Gastroesophageal sphincter (tissue), 4 donors: Measurements from ENCODE around the gene ZXDB. TPM values are rescaled to one million over a fixed set of nuclear protein-coding genes. Genes with fewer than 3 reads are reported as not detected.
"Not testable (repeated sequence)": the region's sequence is repeated elsewhere in the genome, so short reads cannot be mapped to it uniquely, and the experiment has no call there.

Experiments
- ATAC-seq: fragments of 150-250 bp; one replicate; pipeline ENCODE4 v1.9.1; 2016; ENCODE audit warnings: mild to moderate bottlenecking, moderate library complexity
- H3K27ac ChIP-seq, 4 donors: fragments of 200-600 bp; sonication (generic) in 3 of 4; 1 replicate in 3 of 4; 2 replicates in 1 of 4; pipeline ENCODE4 v1.5.1; 2016 to 2019
- H3K27me3 ChIP-seq: fragments of 200-600 bp; sonication (generic); one replicate; pipeline ENCODE4 v1.5.1; 2019
- H3K36me3 ChIP-seq, 2 donors: fragments of 200-600 bp; sonication (generic); one replicate each; pipeline ENCODE4 v1.5.1; 2019; ENCODE audit warnings: control low read depth in 1 of 2
- H3K4me1 ChIP-seq, 3 donors: fragments of 200-600 bp; sonication (generic); 1 replicate in 2 of 3; 2 replicates in 1 of 3; pipeline ENCODE4 v1.5.1; 2016 to 2019; ENCODE audit warnings: control low read depth in 2 of 3
- H3K4me3 ChIP-seq, 2 donors: fragments of 200-600 bp; sonication (generic); one replicate each; pipeline ENCODE4 v1.5.1; 2019; ENCODE audit warnings: mild to moderate bottlenecking in 1 of 2, moderate library complexity in 1 of 2
- H3K9me3 ChIP-seq, 3 donors: fragments of 200-600 bp; sonication (generic); one replicate each; pipeline ENCODE4 v1.5.1; 2017 to 2019; ENCODE audit warnings: control low read depth in 2 of 3
- CTCF ChIP-seq, 4 experiments: fragments of 200-600 bp in 2 of 4; fragments of 450-650 bp in 2 of 4; sonication (generic) in 1 of 4; IDR thresholded peaks; one replicate each; pipeline ENCODE4 v1.5.1; 2017 to 2019; ENCODE audit warnings: antibody characterized with exemption in 4 of 4, mild to moderate bottlenecking in 2 of 4, moderate library complexity in 2 of 4
- EP300 ChIP-seq: sonication (generic); formaldehyde crosslinking; IDR thresholded peaks from one replicate; pipeline ENCODE4 v1.6.1; 2017; ENCODE audit warnings: antibody characterized with exemption, mild to moderate bottlenecking
- POLR2A ChIP-seq, 2 donors: fragments of 450-650 bp; IDR thresholded peaks; one replicate each; pipeline ENCODE4 v1.6.1; 2017; ENCODE audit warnings: antibody characterized with exemption in 2 of 2, mild to moderate bottlenecking in 2 of 2, moderate library complexity in 1 of 2
- POLR2AphosphoS5 ChIP-seq: sonication (generic); formaldehyde crosslinking; IDR thresholded peaks from one replicate; pipeline ENCODE4 v1.6.1; 2017; ENCODE audit warnings: antibody characterized with exemption
- WGBS, 2 donors: methylation state at CpG; one replicate each; pipeline ENCODE4 v1.1.5; 2018; ENCODE audit warnings: low coverage in 1 of 2; 5-methylcytosine and 5-hydroxymethylcytosine counted together
- total RNA-seq, 4 donors: library from RNA; depleted of rRNA; stranded (reverse); fragments of >200 nt; gene quantifications; one replicate each; pipeline ENCODE4 v1.1.0, GENCODE V29; 2016

The ZXDB gene
- total RNA-seq, 4 donors from 2014 or later: 13.6 to 18.8 (median 15.8) TPM

GRCh38 chrX:57607295-57608187, 15.7 kb downstream of the ZXDB start:
- ATAC-seq: no peak
- Histone ChIP-seq H3K27ac (no peak overlapping the region), H3K4me1 (no peaks in the 10 kb centered on the region), H3K9me3 (no peaks in the 10 kb centered on the region), H3K4me3 (no peak overlapping the region), H3K36me3 (no peaks in the 10 kb centered on the region), H3K27me3 (no peaks in the 10 kb centered on the region)
- 72 to 80% methylated on average over 1 to 3 of the region's 18 CpGs for WGBS, 2 donors
- TF ChIP-seq POLR2AphosphoS5 (no peak), POLR2A (IDR thresholded peaks at IDR 0.05) (no peak), CTCF (IDR thresholded peaks at IDR 0.05) (no peak), EP300 (no peak)

GRCh38 chrX:57613351-57613750, 21.5 kb downstream of the ZXDB start:
- H3K4me3 ChIP-seq, ATAC-seq, H3K27me3 ChIP-seq, H3K4me1 ChIP-seq, H3K27ac ChIP-seq, H3K36me3 ChIP-seq: not testable (repeated sequence)
- 33 to 67% methylated on average over 1 of the region's 1 CpG for WGBS, 2 donors
- peaks cover 0 to 13% (median 0%) of the 10 kb centered on the region in 3 donors for H3K9me3 ChIP-seq

- WGBS, 2 donors: 84 to 91% methylated on average over 8 to 10 of the region's 20 CpGs
- peaks cover 0 to 24% (median 0%) of the 10 kb centered on the region in 3 donors for H3K9me3 ChIP-seq
- not testable (repeated sequence) for H3K36me3 ChIP-seq, ATAC-seq, H3K4me1 ChIP-seq, H3K4me3 ChIP-seq, H3K27me3 ChIP-seq, H3K27ac ChIP-seq
Observed at GRCh38 chrX:57629438-57629837, 37.6 kb downstream of the ZXDB start.

- TF ChIP-seq CTCF (IDR thresholded peaks at IDR 0.05) (no peak), POLR2A (IDR thresholded peaks at IDR 0.05) (no peak), POLR2AphosphoS5 (no peak), EP300 (no peak)
- no peak for ATAC-seq
- Histone ChIP-seq H3K9me3 (peaks cover 0 to 19% (median 0%) of the 10 kb centered on the region in 3 donors), H3K4me3 (no peak overlapping the region), H3K27ac (no peak overlapping the region), H3K27me3 (no peaks in the 10 kb centered on the region), H3K4me1 (no peaks in the 10 kb centered on the region), H3K36me3 (no peaks in the 10 kb centered on the region)
- whole genome bisulfite sequencing, 2 donors: no CpG with 5 or more reads among the region's 4 CpGs
Observed at GRCh38 chrX:57640674-57641016, 48.8 kb downstream of the ZXDB start.

GRCh38 chrX:57641338-57641737, 49.5 kb downstream of the ZXDB start:
- H3K36me3 ChIP-seq: no peaks in the 10 kb centered on the region
- no peak for ATAC-seq
- no peaks in the 10 kb centered on the region for H3K27me3 ChIP-seq
- H3K4me3 ChIP-seq: no peak overlapping the region
- H3K9me3 ChIP-seq: peaks cover 0 to 12% (median 0%) of the 10 kb centered on the region in 3 donors
- 13 to 43% methylated on average over 2 of the region's 2 CpGs for WGBS, 2 donors
- TF ChIP-seq CTCF (IDR thresholded peaks at IDR 0.05): no peak
- TF ChIP-seq EP300: no peak
- TF ChIP-seq POLR2AphosphoS5: no peak
- TF ChIP-seq POLR2A (IDR thresholded peaks at IDR 0.05): no peak
- H3K27ac ChIP-seq: no peak overlapping the region
- H3K4me1 ChIP-seq: no peaks in the 10 kb centered on the region

DNA sequence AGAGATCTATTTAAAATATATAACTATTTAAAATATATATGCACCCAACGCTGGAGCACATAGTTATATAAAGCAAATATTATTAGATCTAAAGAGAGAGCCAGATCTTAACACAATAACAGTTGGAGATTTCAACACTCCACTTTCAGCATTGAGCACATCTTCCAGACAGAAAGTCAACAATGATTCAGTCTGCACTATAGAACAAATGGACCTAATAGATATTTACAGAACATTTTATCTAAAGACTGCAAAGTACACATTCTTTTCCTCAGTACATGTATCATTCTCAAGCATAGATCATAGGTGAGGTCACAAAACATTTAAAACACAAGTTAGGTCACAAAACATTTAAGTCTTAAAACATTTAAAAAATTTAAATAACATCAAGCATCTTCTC, 51.9 kb downstream of the ZXDB start:
- no peak for ATAC-seq
- TF ChIP-seq POLR2AphosphoS5: no peak
- TF ChIP-seq EP300: no peak
- TF ChIP-seq CTCF (IDR thresholded peaks at IDR 0.05): no peak
- no peak for TF ChIP-seq POLR2A (IDR thresholded peaks at IDR 0.05)
- Histone ChIP-seq H3K36me3 (no peaks in the 10 kb centered on the region), H3K4me1 (no peaks in the 10 kb centered on the region), H3K4me3 (no peak overlapping the region), H3K27me3 (no peaks in the 10 kb centered on the region), H3K27ac (no peak overlapping the region), H3K9me3 (no peaks in the 10 kb centered on the region)
- WGBS, 2 donors: 79 to 80% methylated on average over 1 of the region's 1 CpG
